ENCODE results near the gene COL15A1.

COL15A1 gene

GRCh38 chr9:99105152-99106043 lies 161.7 kb downstream of the COL15A1 start:
- peak overlapping the region; percentile 65 for H3K27ac Mint-ChIP-seq
- peaks cover 41% of the 10 kb centered on the region for H3K36me3 Mint-ChIP-seq (ENCODE audit: low read depth)
- no peaks in the 10 kb centered on the region for H3K9me3 Mint-ChIP-seq
- no peaks in the 10 kb centered on the region for H3K27me3 Mint-ChIP-seq (ENCODE audit: low read depth)
- peak overlapping the region; percentile 85 for H3K4me3 Mint-ChIP-seq
- peaks cover 65% of the 10 kb centered on the region for H3K4me1 Mint-ChIP-seq (ENCODE audit: low read depth)

GRCh38 chr9:99106044-99106375 lies 162.3 kb downstream of the COL15A1 start:
- Mint-ChIP-seq H3K27me3 (ENCODE audit: low read depth) (no peaks in the 10 kb centered on the region), H3K4me3 (peak overlapping the region; percentile 85), H3K27ac (peak overlapping the region; percentile 65), H3K36me3 (ENCODE audit: low read depth) (peaks cover 42% of the 10 kb centered on the region), H3K9me3 (no peaks in the 10 kb centered on the region), H3K4me1 (ENCODE audit: low read depth) (peaks cover 64% of the 10 kb centered on the region)

- H3K36me3 Mint-ChIP-seq (ENCODE audit: low read depth), result peaks cover 47% of the 10 kb centered on the region
- no peaks in the 10 kb centered on the region for H3K9me3 Mint-ChIP-seq
- peak overlapping the region; percentile 6 for H3K27ac Mint-ChIP-seq
- H3K4me1 Mint-ChIP-seq (ENCODE audit: low read depth), result peaks cover 71% of the 10 kb centered on the region
- peak overlapping the region; percentile 78 for H3K4me3 Mint-ChIP-seq
- no peaks in the 10 kb centered on the region for H3K27me3 Mint-ChIP-seq (ENCODE audit: low read depth)
These were observed 163.7 kb downstream of the COL15A1 start for GRCh38 chr9:99107421-99107820.

- H3K27ac Mint-ChIP-seq, result no peak overlapping the region
- H3K4me3 Mint-ChIP-seq, result peak overlapping the region; percentile 78
- H3K4me1 Mint-ChIP-seq (ENCODE audit: low read depth), result peaks cover 75% of the 10 kb centered on the region
- no peaks in the 10 kb centered on the region for H3K9me3 Mint-ChIP-seq
- H3K36me3 Mint-ChIP-seq (ENCODE audit: low read depth), result peaks cover 47% of the 10 kb centered on the region
- no peaks in the 10 kb centered on the region for H3K27me3 Mint-ChIP-seq (ENCODE audit: low read depth)
These were observed 164.4 kb downstream of the COL15A1 start for GRCh38 chr9:99108131-99108530.

- no peaks in the 10 kb centered on the region for H3K9me3 Mint-ChIP-seq
- peaks cover 50% of the 10 kb centered on the region for H3K36me3 Mint-ChIP-seq (ENCODE audit: low read depth)
- no peak overlapping the region for H3K4me3 Mint-ChIP-seq
- H3K27ac Mint-ChIP-seq, result no peak overlapping the region
- H3K27me3 Mint-ChIP-seq (ENCODE audit: low read depth), result no peaks in the 10 kb centered on the region
- peaks cover 72% of the 10 kb centered on the region for H3K4me1 Mint-ChIP-seq (ENCODE audit: low read depth)
These were observed 165.8 kb downstream of the COL15A1 start for GRCh38 chr9:99109522-99109921.

- H3K4me3 Mint-ChIP-seq, result peak overlapping the region; percentile 57
- H3K27me3 Mint-ChIP-seq (ENCODE audit: low read depth), result no peaks in the 10 kb centered on the region
- H3K4me1 Mint-ChIP-seq (ENCODE audit: low read depth), result peaks cover 64% of the 10 kb centered on the region
- no peaks in the 10 kb centered on the region for H3K9me3 Mint-ChIP-seq
- peaks cover 38% of the 10 kb centered on the region for H3K36me3 Mint-ChIP-seq (ENCODE audit: low read depth)
- peak overlapping the region; percentile 60 for H3K27ac Mint-ChIP-seq
These were observed 169.2 kb downstream of the COL15A1 start for GRCh38 chr9:99112750-99113413.

GRCh38 chr9:99113414-99114048 lies 169.8 kb downstream of the COL15A1 start:
- peak overlapping the region; percentile 57 for H3K4me3 Mint-ChIP-seq

GRCh38 chr9:99114049-99114440 lies 170.3 kb downstream of the COL15A1 start:
- no peaks in the 10 kb centered on the region for H3K9me3 Mint-ChIP-seq
- H3K4me1 Mint-ChIP-seq (ENCODE audit: low read depth), result peaks cover 57% of the 10 kb centered on the region
- peaks cover 33% of the 10 kb centered on the region for H3K36me3 Mint-ChIP-seq (ENCODE audit: low read depth)
- H3K27me3 Mint-ChIP-seq (ENCODE audit: low read depth), result no peaks in the 10 kb centered on the region
- H3K4me3 Mint-ChIP-seq, result no peak overlapping the region
- no peak overlapping the region for H3K27ac Mint-ChIP-seq

More at GRCh38 chr9:99113414-99114048, 169.8 kb downstream of the COL15A1 start:
- H3K27ac Mint-ChIP-seq, result peak overlapping the region; percentile 60
- H3K36me3 Mint-ChIP-seq (ENCODE audit: low read depth), result peaks cover 34% of the 10 kb centered on the region
- no peaks in the 10 kb centered on the region for H3K27me3 Mint-ChIP-seq (ENCODE audit: low read depth)
- no peaks in the 10 kb centered on the region for H3K9me3 Mint-ChIP-seq
- peaks cover 58% of the 10 kb centered on the region for H3K4me1 Mint-ChIP-seq (ENCODE audit: low read depth)

- H3K9me3 Mint-ChIP-seq, result no peaks in the 10 kb centered on the region
- no peak overlapping the region for H3K27ac Mint-ChIP-seq
- H3K36me3 Mint-ChIP-seq (ENCODE audit: low read depth), result peaks cover 26% of the 10 kb centered on the region
- H3K27me3 Mint-ChIP-seq (ENCODE audit: low read depth), result no peaks in the 10 kb centered on the region
- H3K4me3 Mint-ChIP-seq, result no peak overlapping the region
- peaks cover 57% of the 10 kb centered on the region for H3K4me1 Mint-ChIP-seq (ENCODE audit: low read depth)
These were observed 171.3 kb downstream of the COL15A1 start for GRCh38 chr9:99114846-99115500.

- Mint-ChIP-seq H3K27ac (no peak overlapping the region), H3K36me3 (ENCODE audit: low read depth) (peaks cover 21% of the 10 kb centered on the region), H3K4me3 (no peak overlapping the region), H3K27me3 (ENCODE audit: low read depth) (no peaks in the 10 kb centered on the region), H3K4me1 (ENCODE audit: low read depth) (peaks cover 61% of the 10 kb centered on the region), H3K9me3 (no peaks in the 10 kb centered on the region)
These were observed 172.3 kb downstream of the COL15A1 start for GRCh38 chr9:99116003-99116411.

GRCh38 chr9:99118782-99119466 lies 175.2 kb downstream of the COL15A1 start:
- Mint-ChIP-seq H3K27me3 (ENCODE audit: low read depth) (no peaks in the 10 kb centered on the region), H3K36me3 (ENCODE audit: low read depth) (peaks cover 32% of the 10 kb centered on the region), H3K9me3 (no peaks in the 10 kb centered on the region), H3K4me3 (peak overlapping the region; percentile 82), H3K27ac (peak overlapping the region; percentile 93), H3K4me1 (ENCODE audit: low read depth) (peaks cover 57% of the 10 kb centered on the region)

GRCh38 chr9:99119976-99120655 lies 176.4 kb downstream of the COL15A1 start:
- no peaks in the 10 kb centered on the region for H3K9me3 Mint-ChIP-seq
- peak overlapping the region; percentile 33 for H3K4me3 Mint-ChIP-seq
- H3K27me3 Mint-ChIP-seq (ENCODE audit: low read depth), result no peaks in the 10 kb centered on the region
- peak overlapping the region; percentile 11 for H3K27ac Mint-ChIP-seq
- H3K4me1 Mint-ChIP-seq (ENCODE audit: low read depth), result peaks cover 57% of the 10 kb centered on the region
- H3K36me3 Mint-ChIP-seq (ENCODE audit: low read depth), result peaks cover 38% of the 10 kb centered on the region

Data from T-helper 1 cell treated with Interleukin-12 subunit alpha and Interleukin-12 subunit beta and Interleukin-4 antibody, amounts not matched to agents 30 μg/mL and 1 μg/mL, for 36 hours (primary cell).